ENCODE measurements around the gene S1PR5.
A peak's percentile ranks its signal among the peaks of the same experiment; 100 is the strongest.

The S1PR5 gene

DNA sequence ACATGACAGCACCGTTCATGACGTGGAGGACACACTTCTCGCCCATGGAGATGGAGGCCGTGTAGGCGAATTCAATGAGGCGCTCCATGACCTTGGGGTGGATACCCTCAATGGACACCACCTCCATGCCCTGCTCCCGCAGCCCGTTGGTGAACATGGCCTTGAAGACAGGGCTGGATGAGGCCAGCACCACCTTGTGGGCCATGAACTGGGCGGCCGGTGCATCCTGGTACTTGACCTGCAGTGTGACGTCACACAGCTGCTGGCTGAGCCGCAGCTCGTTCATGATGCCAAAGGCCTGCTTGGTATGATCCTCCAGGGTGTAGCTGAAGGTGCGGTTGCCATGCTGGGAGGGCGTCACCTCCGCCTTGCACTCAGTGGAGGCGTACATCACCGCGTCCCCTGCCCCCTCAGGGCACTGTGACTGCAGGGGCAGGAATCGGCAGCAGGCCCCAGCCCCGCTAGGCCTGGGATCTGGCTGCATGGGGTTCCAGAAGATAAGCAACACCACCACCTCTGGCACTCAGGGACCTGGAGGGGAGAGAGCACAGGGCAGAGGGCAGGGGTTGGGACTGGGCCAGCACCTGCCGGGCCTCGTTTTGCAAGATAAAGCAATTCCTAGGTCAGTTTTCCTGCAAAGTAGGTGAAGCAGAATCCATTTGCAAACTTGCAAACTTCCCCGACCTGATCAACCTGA is 17.5 kb downstream of the S1PR5 start:
- Histone ChIP-seq H3K27ac (ENCODE audit: low read length) (no peak overlapping the region), H3K4me1 (ENCODE audit: control insufficient read depth, insufficient read depth, low read length) (peaks cover 39% of the 10 kb centered on the region), H3K4me3 (ENCODE audit: low read length in 2 of 2) (no peak overlapping the region), H3K27me3 (ENCODE audit: control insufficient read depth in 1 of 2, insufficient read depth in 2 of 2, low read length in 2 of 2) (no peaks in the 10 kb centered on the region), H3K36me3 (ENCODE audit: control insufficient read depth in 2 of 2, insufficient read depth in 2 of 2, low read length in 2 of 2) (peaks cover 14 to 27% of the 10 kb centered on the region in 2 donors), H3K9ac (ENCODE audit: low read length in 2 of 2) (no peak overlapping the region), H3K9me3 (ENCODE audit: control insufficient read depth in 2 of 2, low read length in 2 of 2) (no peaks in the 10 kb centered on the region)

- H3K9ac ChIP-seq (ENCODE audit: low read length in 2 of 2): peak overlapping the region in 1 of 2 donors; percentile 21
- no peaks in the 10 kb centered on the region for H3K9me3 ChIP-seq (ENCODE audit: control insufficient read depth in 2 of 2, low read length in 2 of 2)
- no peaks in the 10 kb centered on the region for H3K27me3 ChIP-seq (ENCODE audit: control insufficient read depth in 1 of 2, insufficient read depth in 2 of 2, low read length in 2 of 2)
- H3K4me3 ChIP-seq (ENCODE audit: low read length in 2 of 2): no peak overlapping the region
- no peak overlapping the region for H3K27ac ChIP-seq (ENCODE audit: low read length)
- peaks cover 14 to 31% of the 10 kb centered on the region in 2 donors for H3K36me3 ChIP-seq (ENCODE audit: control insufficient read depth in 2 of 2, insufficient read depth in 2 of 2, low read length in 2 of 2)
- peaks cover 36% of the 10 kb centered on the region for H3K4me1 ChIP-seq (ENCODE audit: control insufficient read depth, insufficient read depth, low read length)
Measured at GRCh38 chr19:10497371-10497770, 19.9 kb downstream of the S1PR5 start.

- Histone ChIP-seq H3K9me3 (ENCODE audit: control insufficient read depth in 2 of 2, low read length in 2 of 2) (no peaks in the 10 kb centered on the region), H3K4me1 (ENCODE audit: control insufficient read depth, insufficient read depth, low read length) (no peaks in the 10 kb centered on the region), H3K36me3 (ENCODE audit: control insufficient read depth in 2 of 2, insufficient read depth in 2 of 2, low read length in 2 of 2) (peaks cover 29 to 37% of the 10 kb centered on the region in 2 donors), H3K9ac (ENCODE audit: low read length in 2 of 2) (no peak overlapping the region), H3K27me3 (ENCODE audit: control insufficient read depth in 1 of 2, insufficient read depth in 2 of 2, low read length in 2 of 2) (no peaks in the 10 kb centered on the region), H3K27ac (ENCODE audit: low read length) (no peak overlapping the region), H3K4me3 (ENCODE audit: low read length in 2 of 2) (no peak overlapping the region)
Measured at GRCh38 chr19:10491472-10492047, 25.7 kb downstream of the S1PR5 start.

DNA sequence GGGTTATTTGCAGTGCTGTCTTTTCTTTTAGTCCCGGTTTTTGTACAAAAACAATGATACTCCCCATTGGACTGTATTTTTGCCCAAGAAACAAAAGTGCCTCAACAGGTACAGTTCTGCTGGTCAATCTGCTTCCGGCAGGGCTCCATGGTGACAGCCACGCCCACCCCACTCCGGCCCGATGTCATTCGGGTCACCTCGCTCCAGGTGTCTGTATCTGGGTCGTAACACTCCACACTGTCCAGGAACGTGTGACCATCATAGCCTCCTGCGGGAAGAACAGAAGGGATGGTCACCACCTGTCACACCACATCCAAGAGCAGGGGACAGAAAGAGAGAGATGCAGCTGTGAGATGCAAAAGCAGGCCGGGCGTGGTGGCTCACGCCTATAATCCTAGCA is 30.7 kb downstream of the S1PR5 start:
- Histone ChIP-seq H3K27me3 (ENCODE audit: control insufficient read depth in 1 of 2, insufficient read depth in 2 of 2, low read length in 2 of 2) (no peaks in the 10 kb centered on the region), H3K27ac (ENCODE audit: low read length) (no peak overlapping the region)

DNA sequence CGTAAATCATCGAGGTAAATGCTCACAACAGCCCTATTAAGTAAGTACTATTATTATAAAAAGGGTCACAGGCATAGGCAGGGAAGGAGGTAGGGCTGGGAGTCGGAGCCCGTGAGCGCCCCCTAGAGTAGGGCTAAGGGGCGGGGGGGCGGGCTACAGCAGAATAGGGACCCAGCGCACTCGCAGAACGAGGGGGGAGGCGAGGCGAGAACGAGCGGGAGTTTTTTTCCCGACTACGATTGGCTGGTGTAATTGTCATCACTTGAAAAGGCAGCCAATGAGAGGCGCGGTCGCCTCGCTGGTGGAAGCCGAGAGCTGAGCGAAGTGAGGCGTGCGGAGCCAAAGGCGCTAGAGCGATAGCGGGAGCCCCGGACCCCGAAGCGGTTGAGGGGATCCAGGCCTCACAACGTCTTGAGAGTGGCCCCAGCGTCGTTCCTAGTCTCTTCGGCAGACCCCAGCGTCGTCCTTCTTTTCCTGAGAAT is 38.3 kb downstream of the S1PR5 start:
- Histone ChIP-seq H3K4me3 (ENCODE audit: low read length in 2 of 2) (peak overlapping the region; percentile 77 to 87), H3K27me3 (ENCODE audit: control insufficient read depth in 1 of 2, insufficient read depth in 2 of 2, low read length in 2 of 2) (no peaks in the 10 kb centered on the region), H3K9ac (ENCODE audit: low read length in 2 of 2) (peak overlapping the region; percentile 72 to 76), H3K27ac (ENCODE audit: low read length) (no peak overlapping the region), H3K9me3 (ENCODE audit: control insufficient read depth in 2 of 2, low read length in 2 of 2) (no peaks in the 10 kb centered on the region), H3K4me1 (ENCODE audit: control insufficient read depth, insufficient read depth, low read length) (peaks cover 14% of the 10 kb centered on the region), H3K36me3 (ENCODE audit: control insufficient read depth in 2 of 2, insufficient read depth in 2 of 2, low read length in 2 of 2) (no peaks in the 10 kb centered on the region)

More for the DNA sequence above, 30.7 kb downstream of the S1PR5 start:
- no peak overlapping the region for H3K9ac ChIP-seq (ENCODE audit: low read length in 2 of 2)
- H3K4me1 ChIP-seq (ENCODE audit: control insufficient read depth, insufficient read depth, low read length): no peaks in the 10 kb centered on the region
- no peaks in the 10 kb centered on the region for H3K9me3 ChIP-seq (ENCODE audit: control insufficient read depth in 2 of 2, low read length in 2 of 2)
- H3K36me3 ChIP-seq (ENCODE audit: control insufficient read depth in 2 of 2, insufficient read depth in 2 of 2, low read length in 2 of 2): peaks cover 28 to 31% of the 10 kb centered on the region in 2 donors
- H3K4me3 ChIP-seq (ENCODE audit: low read length in 2 of 2): no peak overlapping the region

DNA sequence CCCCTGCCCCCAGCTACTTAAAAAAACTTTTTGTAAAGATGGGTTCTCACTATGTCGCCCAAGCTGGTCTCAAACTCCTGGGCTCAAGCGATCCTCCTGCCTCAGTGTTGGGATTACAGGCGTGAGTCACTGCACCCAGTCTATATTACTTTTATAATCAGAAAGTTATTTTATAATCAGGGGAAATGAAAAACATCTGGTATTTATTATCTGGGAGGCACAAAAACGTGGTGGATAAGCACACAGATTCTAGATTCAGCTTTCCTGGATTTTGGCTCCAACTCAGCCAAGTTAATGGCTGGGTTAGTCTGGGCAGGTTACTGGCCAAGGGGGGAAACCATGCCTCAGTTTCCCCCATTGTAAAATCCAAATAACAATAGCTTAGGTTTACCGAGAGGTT is 38.8 kb downstream of the S1PR5 start:
- H3K9me3 ChIP-seq (ENCODE audit: control insufficient read depth in 2 of 2, low read length in 2 of 2): no peaks in the 10 kb centered on the region
- H3K4me1 ChIP-seq (ENCODE audit: control insufficient read depth, insufficient read depth, low read length): peaks cover 14% of the 10 kb centered on the region
- no peaks in the 10 kb centered on the region for H3K27me3 ChIP-seq (ENCODE audit: control insufficient read depth in 1 of 2, insufficient read depth in 2 of 2, low read length in 2 of 2)
- no peaks in the 10 kb centered on the region for H3K36me3 ChIP-seq (ENCODE audit: control insufficient read depth in 2 of 2, insufficient read depth in 2 of 2, low read length in 2 of 2)
- peak overlapping the region; percentile 60 to 62 for H3K4me3 ChIP-seq (ENCODE audit: low read length in 2 of 2)
- H3K27ac ChIP-seq (ENCODE audit: low read length): no peak overlapping the region
- H3K9ac ChIP-seq (ENCODE audit: low read length in 2 of 2): peak overlapping the region; percentile 51 to 69

- Histone ChIP-seq H3K4me3 (ENCODE audit: low read length in 2 of 2) (no peak overlapping the region), H3K4me1 (ENCODE audit: control insufficient read depth, insufficient read depth, low read length) (peaks cover 14% of the 10 kb centered on the region), H3K27me3 (ENCODE audit: control insufficient read depth in 1 of 2, insufficient read depth in 2 of 2, low read length in 2 of 2) (peaks cover 0 to 2% of the 10 kb centered on the region in 2 donors)
Measured at GRCh38 chr19:10474962-10475451, 42.2 kb downstream of the S1PR5 start.

GRCh38 chr19:10473192-10473591 is 44.1 kb downstream of the S1PR5 start:
- Histone ChIP-seq H3K9me3 (ENCODE audit: control insufficient read depth in 2 of 2, low read length in 2 of 2) (no peaks in the 10 kb centered on the region), H3K36me3 (ENCODE audit: control insufficient read depth in 2 of 2, insufficient read depth in 2 of 2, low read length in 2 of 2) (no peaks in the 10 kb centered on the region), H3K27ac (ENCODE audit: low read length) (no peak overlapping the region), H3K4me3 (ENCODE audit: low read length in 2 of 2) (no peak overlapping the region), H3K9ac (ENCODE audit: low read length in 2 of 2) (no peak overlapping the region), H3K27me3 (ENCODE audit: control insufficient read depth in 1 of 2, insufficient read depth in 2 of 2, low read length in 2 of 2) (peaks cover 0 to 2% of the 10 kb centered on the region in 2 donors), H3K4me1 (ENCODE audit: control insufficient read depth, insufficient read depth, low read length) (no peaks in the 10 kb centered on the region)

More at GRCh38 chr19:10474962-10475451, 42.2 kb downstream of the S1PR5 start:
- no peaks in the 10 kb centered on the region for H3K36me3 ChIP-seq (ENCODE audit: control insufficient read depth in 2 of 2, insufficient read depth in 2 of 2, low read length in 2 of 2)
- H3K9ac ChIP-seq (ENCODE audit: low read length in 2 of 2): no peak overlapping the region
- no peaks in the 10 kb centered on the region for H3K9me3 ChIP-seq (ENCODE audit: control insufficient read depth in 2 of 2, low read length in 2 of 2)
- H3K27ac ChIP-seq (ENCODE audit: low read length): no peak overlapping the region

- H3K4me3 ChIP-seq (ENCODE audit: low read length in 2 of 2): no peak overlapping the region
- no peaks in the 10 kb centered on the region for H3K4me1 ChIP-seq (ENCODE audit: control insufficient read depth, insufficient read depth, low read length)
- H3K9ac ChIP-seq (ENCODE audit: low read length in 2 of 2): no peak overlapping the region
- peaks cover 0 to 2% of the 10 kb centered on the region in 2 donors for H3K27me3 ChIP-seq (ENCODE audit: control insufficient read depth in 1 of 2, insufficient read depth in 2 of 2, low read length in 2 of 2)
- peaks cover 0 to 3% of the 10 kb centered on the region in 2 donors for H3K36me3 ChIP-seq (ENCODE audit: control insufficient read depth in 2 of 2, insufficient read depth in 2 of 2, low read length in 2 of 2)
- no peaks in the 10 kb centered on the region for H3K9me3 ChIP-seq (ENCODE audit: control insufficient read depth in 2 of 2, low read length in 2 of 2)
- no peak overlapping the region for H3K27ac ChIP-seq (ENCODE audit: low read length)
Measured at GRCh38 chr19:10471909-10472308, 45.3 kb downstream of the S1PR5 start.

GRCh38 chr19:10468133-10468532 is 49.1 kb downstream of the S1PR5 start:
- no peak overlapping the region for H3K9ac ChIP-seq (ENCODE audit: low read length in 2 of 2)
- H3K27me3 ChIP-seq (ENCODE audit: control insufficient read depth in 1 of 2, insufficient read depth in 2 of 2, low read length in 2 of 2): peaks cover 0 to 2% of the 10 kb centered on the region in 2 donors
- no peaks in the 10 kb centered on the region for H3K4me1 ChIP-seq (ENCODE audit: control insufficient read depth, insufficient read depth, low read length)
- H3K27ac ChIP-seq (ENCODE audit: low read length): no peak overlapping the region
- no peaks in the 10 kb centered on the region for H3K9me3 ChIP-seq (ENCODE audit: control insufficient read depth in 2 of 2, low read length in 2 of 2)
- H3K36me3 ChIP-seq (ENCODE audit: control insufficient read depth in 2 of 2, insufficient read depth in 2 of 2, low read length in 2 of 2): peaks cover 0 to 3% of the 10 kb centered on the region in 2 donors
- H3K4me3 ChIP-seq (ENCODE audit: low read length in 2 of 2): no peak overlapping the region

Data from stomach smooth muscle (tissue), 2 donors.